ENCODE measurements around the gene RANBP3L.

RANBP3L gene

DNA sequence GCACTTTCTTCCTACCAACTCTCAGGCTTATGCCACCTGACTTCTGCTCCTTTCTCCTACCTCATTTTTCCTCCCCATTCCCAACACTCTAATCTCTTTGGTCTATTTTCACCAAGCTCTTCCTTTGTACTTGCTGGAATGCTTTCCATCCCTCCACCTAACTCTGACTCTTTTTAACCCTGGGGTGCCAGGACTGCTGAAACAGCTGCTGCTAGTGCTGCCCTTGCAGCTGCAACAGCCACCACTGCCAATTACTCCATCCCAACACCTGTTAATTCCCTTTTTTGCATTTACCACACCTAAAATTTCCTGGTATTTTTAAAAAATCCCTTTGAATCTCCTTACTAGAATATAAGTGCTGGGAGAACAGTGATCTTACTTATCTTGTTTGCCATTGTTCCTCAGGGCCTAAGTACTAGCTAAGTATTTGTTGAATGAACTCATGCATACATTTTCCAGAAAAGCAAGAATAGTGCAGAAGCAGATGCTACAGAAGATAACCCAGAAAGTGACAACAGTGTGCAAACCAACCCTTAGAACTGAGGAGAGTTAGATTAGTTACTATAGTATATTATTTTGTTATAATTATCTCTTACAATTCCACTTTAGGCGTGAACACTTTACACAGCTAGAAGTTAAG is 71.4 kb downstream of the RANBP3L start:
- no peaks in the 10 kb centered on the region for H3K36me3 ChIP-seq (ENCODE audit: control insufficient read depth, insufficient read depth, low read length)
- no peak overlapping the region for H3K4me3 ChIP-seq (replicated peaks; ENCODE audit: low read depth, low read length)
- no peak for DNase-seq (ENCODE audit: extremely low read depth, insufficient read length)
- H3K27me3 ChIP-seq (replicated peaks; ENCODE audit: control insufficient read depth, insufficient read depth, low read length): no peaks in the 10 kb centered on the region
- TF ChIP-seq, protein P1, sequence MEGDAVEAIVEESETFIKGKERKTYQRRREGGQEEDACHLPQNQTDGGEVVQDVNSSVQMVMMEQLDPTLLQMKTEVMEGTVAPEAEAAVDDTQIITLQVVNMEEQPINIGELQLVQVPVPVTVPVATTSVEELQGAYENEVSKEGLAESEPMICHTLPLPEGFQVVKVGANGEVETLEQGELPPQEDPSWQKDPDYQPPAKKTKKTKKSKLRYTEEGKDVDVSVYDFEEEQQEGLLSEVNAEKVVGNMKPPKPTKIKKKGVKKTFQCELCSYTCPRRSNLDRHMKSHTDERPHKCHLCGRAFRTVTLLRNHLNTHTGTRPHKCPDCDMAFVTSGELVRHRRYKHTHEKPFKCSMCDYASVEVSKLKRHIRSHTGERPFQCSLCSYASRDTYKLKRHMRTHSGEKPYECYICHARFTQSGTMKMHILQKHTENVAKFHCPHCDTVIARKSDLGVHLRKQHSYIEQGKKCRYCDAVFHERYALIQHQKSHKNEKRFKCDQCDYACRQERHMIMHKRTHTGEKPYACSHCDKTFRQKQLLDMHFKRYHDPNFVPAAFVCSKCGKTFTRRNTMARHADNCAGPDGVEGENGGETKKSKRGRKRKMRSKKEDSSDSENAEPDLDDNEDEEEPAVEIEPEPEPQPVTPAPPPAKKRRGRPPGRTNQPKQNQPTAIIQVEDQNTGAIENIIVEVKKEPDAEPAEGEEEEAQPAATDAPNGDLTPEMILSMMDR (IDR thresholded peaks at IDR 0.05; ENCODE audit: insufficient read depth, low read length, poor library complexity, severe bottlenecking): no peak

DNA sequence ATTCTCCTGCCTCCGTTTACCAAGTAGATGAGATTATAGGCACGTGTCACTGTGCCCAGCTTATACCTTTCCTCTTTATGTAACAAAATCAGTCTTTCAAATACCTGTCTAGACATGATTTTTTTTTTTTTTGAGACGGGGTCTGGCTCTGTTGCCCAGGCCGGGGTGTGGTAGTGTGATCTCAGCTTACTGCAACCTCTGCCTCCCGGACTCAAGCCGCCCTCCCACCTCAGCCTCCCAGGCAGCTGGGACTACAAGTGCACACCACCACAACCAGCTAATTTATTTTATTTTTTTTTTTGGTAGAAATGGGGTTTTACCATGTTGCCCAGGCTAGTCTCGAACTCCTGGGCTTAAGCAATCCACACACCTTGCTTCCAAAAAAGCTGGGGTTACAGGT is 73.2 kb downstream of the RANBP3L start:
- no peaks in the 10 kb centered on the region for H3K27me3 ChIP-seq (replicated peaks; ENCODE audit: control insufficient read depth, insufficient read depth, low read length)
- no peaks in the 10 kb centered on the region for H3K36me3 ChIP-seq (ENCODE audit: control insufficient read depth, insufficient read depth, low read length)
- TF ChIP-seq, protein P1 (IDR thresholded peaks at IDR 0.05; ENCODE audit: insufficient read depth, low read length, poor library complexity, severe bottlenecking): no peak
- H3K4me3 ChIP-seq (replicated peaks; ENCODE audit: low read depth, low read length): no peak overlapping the region
- DNase-seq (ENCODE audit: extremely low read depth, insufficient read length): no peak

DNA sequence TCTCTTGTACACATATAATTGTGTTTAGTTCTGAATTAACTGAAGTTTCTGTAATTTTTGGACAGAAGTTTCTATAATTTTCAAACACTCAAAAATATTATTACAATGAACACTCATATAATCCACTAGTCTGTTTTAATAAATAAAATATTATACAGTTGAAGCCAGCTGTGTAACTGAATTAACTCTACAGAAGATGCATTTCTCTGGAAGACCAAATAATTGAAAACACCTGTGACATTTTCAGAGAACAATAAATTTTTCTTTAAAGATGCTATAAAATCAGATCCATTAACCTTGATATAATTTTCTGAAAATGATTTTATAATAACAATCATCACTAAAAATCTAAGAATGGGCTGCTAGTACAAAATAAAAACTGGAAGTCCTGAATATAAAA is 74.7 kb downstream of the RANBP3L start:
- Histone ChIP-seq H3K27me3 (replicated peaks; ENCODE audit: control insufficient read depth, insufficient read depth, low read length) (no peaks in the 10 kb centered on the region), H3K4me3 (replicated peaks; ENCODE audit: low read depth, low read length) (no peak overlapping the region), H3K36me3 (ENCODE audit: control insufficient read depth, insufficient read depth, low read length) (no peaks in the 10 kb centered on the region)
- TF ChIP-seq, protein P1 (IDR thresholded peaks at IDR 0.05; ENCODE audit: insufficient read depth, low read length, poor library complexity, severe bottlenecking): no peak
- DNase-seq (ENCODE audit: extremely low read depth, insufficient read length): no peak

DNA sequence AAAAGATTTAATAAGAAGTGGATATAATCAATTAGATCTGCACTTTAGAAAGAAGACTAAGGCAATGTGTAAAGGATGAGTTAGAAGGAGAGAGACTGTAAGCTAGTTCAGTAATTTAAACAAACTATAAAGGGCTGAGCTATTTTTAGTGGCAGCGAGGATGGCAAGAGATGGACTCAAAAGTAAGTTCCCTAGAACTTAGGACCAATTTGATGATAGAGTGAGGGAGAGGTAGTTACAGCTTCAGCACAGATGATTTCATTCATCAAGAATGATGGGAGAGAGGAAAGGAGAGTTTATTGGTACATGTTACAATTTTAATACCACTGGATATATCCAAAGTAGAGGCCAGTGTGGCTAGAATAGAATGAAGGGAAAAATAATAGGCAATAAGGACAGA is 79.1 kb downstream of the RANBP3L start:
- H3K36me3 ChIP-seq (ENCODE audit: control insufficient read depth, insufficient read depth, low read length): no peaks in the 10 kb centered on the region
- no peak overlapping the region for H3K4me3 ChIP-seq (replicated peaks; ENCODE audit: low read depth, low read length)

DNA sequence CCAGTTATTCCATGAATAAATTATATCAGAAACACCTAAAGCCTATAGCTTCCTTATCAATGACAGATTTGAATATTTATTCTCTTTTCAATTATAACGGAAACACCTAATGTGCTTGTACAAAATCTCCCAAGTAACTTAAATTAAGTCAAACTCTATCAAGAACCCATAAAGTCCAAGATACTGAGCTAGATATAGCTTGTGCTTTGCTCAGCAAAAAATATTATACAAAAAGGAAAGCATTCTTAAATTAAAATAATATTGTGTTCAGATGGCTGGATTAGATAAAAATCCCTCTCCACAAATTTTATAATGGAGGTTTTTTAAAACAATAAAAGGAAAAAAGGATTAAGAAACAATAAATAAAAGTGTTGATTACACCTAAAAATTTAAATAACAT is 83.7 kb downstream of the RANBP3L start:
- no peak for DNase-seq (ENCODE audit: extremely low read depth, insufficient read length)
- TF ChIP-seq, protein P1 (IDR thresholded peaks at IDR 0.05; ENCODE audit: insufficient read depth, low read length, poor library complexity, severe bottlenecking): no peak
- no peak overlapping the region for H3K4me3 ChIP-seq (replicated peaks; ENCODE audit: low read depth, low read length)
- no peaks in the 10 kb centered on the region for H3K27me3 ChIP-seq (replicated peaks; ENCODE audit: control insufficient read depth, insufficient read depth, low read length)
- H3K36me3 ChIP-seq (ENCODE audit: control insufficient read depth, insufficient read depth, low read length): no peaks in the 10 kb centered on the region

More for the DNA sequence above, 79.1 kb downstream of the RANBP3L start:
- H3K27me3 ChIP-seq (replicated peaks; ENCODE audit: control insufficient read depth, insufficient read depth, low read length): no peaks in the 10 kb centered on the region
- TF ChIP-seq, protein P1 (IDR thresholded peaks at IDR 0.05; ENCODE audit: insufficient read depth, low read length, poor library complexity, severe bottlenecking): no peak
- no peak for DNase-seq (ENCODE audit: extremely low read depth, insufficient read length)

DNA sequence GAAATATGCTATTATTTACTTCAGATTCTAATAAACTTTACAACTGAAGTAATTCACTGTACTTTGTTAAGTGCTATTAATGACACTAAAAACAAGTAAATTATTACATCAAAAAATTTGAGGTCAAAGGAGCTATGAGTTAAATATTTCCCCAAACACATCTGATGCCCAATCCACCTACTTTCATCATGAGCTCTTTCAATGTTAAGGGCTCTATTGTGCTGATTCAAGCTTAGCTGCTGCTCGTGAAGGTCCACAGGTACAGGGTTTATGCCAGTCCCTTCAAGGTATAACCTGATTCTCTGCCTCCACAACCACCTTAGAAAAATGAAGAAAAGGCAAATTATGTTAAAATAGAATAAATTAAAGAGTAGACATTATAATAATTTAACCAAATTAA is 84.1 kb downstream of the RANBP3L start:
- Histone ChIP-seq H3K36me3 (ENCODE audit: control insufficient read depth, insufficient read depth, low read length) (no peaks in the 10 kb centered on the region), H3K27me3 (replicated peaks; ENCODE audit: control insufficient read depth, insufficient read depth, low read length) (no peaks in the 10 kb centered on the region), H3K4me3 (replicated peaks; ENCODE audit: low read depth, low read length) (no peak overlapping the region)
- TF ChIP-seq, protein P1 (IDR thresholded peaks at IDR 0.05; ENCODE audit: insufficient read depth, low read length, poor library complexity, severe bottlenecking): no peak
- DNase-seq (ENCODE audit: extremely low read depth, insufficient read length): no peak
